CD4-positive, alpha-beta memory T cell (primary cell): ENCODE measurements around the gene PLEKHG2. TPM values are rescaled to one million over a fixed set of nuclear protein-coding genes. Genes with fewer than 3 reads are reported as not detected.
A peak's percentile ranks its signal among the peaks of the same experiment; 100 is the strongest.

Experiments used
- CTCF ChIA-PET: fragments of 350-600 bp; sonication (Branson Sonifier 250); formaldehyde crosslinking; loops from one replicate; lab custom pipeline; 2021; ENCODE audit warnings: inconsistent platforms; ENCODE audit not compliant: partially characterized antibody; lab: Charles Lee
- POLR2A ChIA-PET: fragments of 350-600 bp; sonication (Branson Sonifier 250); formaldehyde crosslinking; loops from one replicate; lab custom pipeline; 2021; ENCODE audit not compliant: partially characterized antibody; lab: Charles Lee
- DNase-seq, 5 donors: peaks; one replicate each; pipeline versions ENCODE4 v3.0.0 to v3.0.0-alpha.2; 2020 to 2022; ENCODE audit warnings: mixed read lengths in 1 of 5
- H3K27ac ChIP-seq: one replicate; pipeline ENCODE4 v1.7.0; 2013; ENCODE audit warnings: low read depth, low read length
- H3K27me3 ChIP-seq: 2 replicates; pipeline ENCODE4 v1.7.0; 2013; ENCODE audit warnings: mild to moderate bottlenecking, low read length, moderate library complexity; ENCODE audit not compliant: insufficient read depth
- H3K36me3 ChIP-seq: 2 replicates; pipeline ENCODE4 v1.7.0; 2013; ENCODE audit warnings: mild to moderate bottlenecking, low read length, moderate library complexity; ENCODE audit not compliant: insufficient read depth
- H3K4me1 ChIP-seq: 2 replicates; pipeline ENCODE4 v1.7.0; 2013; ENCODE audit warnings: mild to moderate bottlenecking, low read length, moderate library complexity; ENCODE audit not compliant: insufficient read depth
- H3K4me3 ChIP-seq, 2 donors: one replicate each; pipeline ENCODE4 v1.7.0; 2013; ENCODE audit warnings: low read length in 2 of 2, mild to moderate bottlenecking in 1 of 2
- H3K9me3 ChIP-seq, 2 donors: one replicate each; pipeline ENCODE4 v1.7.0; 2013; ENCODE audit warnings: low read length in 2 of 2, control low read depth in 1 of 2; ENCODE audit not compliant: control insufficient read depth in 1 of 2
- H3K27ac Mint-ChIP-seq, 7 donors: one replicate each; pipeline ENCODE4 v1.8.0; 2020 to 2021; ENCODE audit warnings: mixed read lengths in 7 of 7, mild to moderate bottlenecking in 6 of 7, inconsistent platforms in 3 of 7, moderate library complexity in 3 of 7
- H3K27me3 Mint-ChIP-seq, 2 donors: one replicate each; pipeline ENCODE4 v1.8.0; 2020 to 2021; ENCODE audit warnings: mixed read lengths in 2 of 2
- H3K36me3 Mint-ChIP-seq, 2 donors: one replicate each; pipeline ENCODE4 v1.8.0; 2020 to 2021; ENCODE audit warnings: mixed read lengths in 2 of 2, inconsistent platforms in 1 of 2, mild to moderate bottlenecking in 1 of 2
- H3K4me1 Mint-ChIP-seq, 4 donors: one replicate each; pipeline ENCODE4 v1.8.0; 2020 to 2021; ENCODE audit warnings: mixed read lengths in 4 of 4, mild to moderate bottlenecking in 1 of 4
- H3K4me3 Mint-ChIP-seq, 8 donors: one replicate each; pipeline ENCODE4 v1.8.0; 2020 to 2021; ENCODE audit warnings: mixed read lengths in 8 of 8, mild to moderate bottlenecking in 7 of 8, moderate library complexity in 6 of 8, inconsistent platforms in 3 of 8
- H3K9me3 Mint-ChIP-seq, 8 donors: one replicate each; pipeline ENCODE4 v1.8.0; 2020 to 2021; ENCODE audit warnings: mixed read lengths in 8 of 8, mild to moderate bottlenecking in 5 of 8, inconsistent platforms in 3 of 8, moderate library complexity in 1 of 8
- intact Hi-C: fragments of 100-400 bp; cut with micrococcal nuclease; formaldehyde crosslinking; loops from one replicate; pipeline ENCODE4 v1.15.1; 2023
- polyA plus RNA-seq, 2 donors: library from polyadenylated mRNA; unstranded; fragments of 300-500 nt; fragmentation: Illumina TruSeq; gene quantifications; one replicate each; pipeline ENCODE4 v1.2.3, GENCODE V29; 2021
- total RNA-seq, 2 experiments: library from RNA; stranded (reverse); gene quantifications; one replicate each; pipeline ENCODE4 v1.2.3, GENCODE V29; 2021

The PLEKHG2 gene
- total and polyA plus RNA-seq, 4 experiments from 2014 or later = 1.4 to 17.0 (median 8.6) TPM

- no peaks in the 10 kb centered on the region for H3K27me3 ChIP-seq
- Mint-ChIP-seq H3K4me1 (peaks cover 0 to 4% (median 0%) of the 10 kb centered on the region in 4 donors), H3K9me3 (no peaks in the 10 kb centered on the region), H3K27ac (peak overlapping the region in 1 of 7 donors; percentile 48), H3K27me3 (no peaks in the 10 kb centered on the region), H3K36me3 (peaks cover 11 to 24% of the 10 kb centered on the region in 2 donors), H3K4me3 (no peak overlapping the region)
- H3K36me3 ChIP-seq = peaks cover 15% of the 10 kb centered on the region
- H3K4me3 ChIP-seq = no peak overlapping the region
- ChIA-PET POLR2A (interaction anchor here (0.6 to 3.6 kb wide), 4 partner anchors 10 to 30 kb away, joined by 3 to 20 read pairs (median 4); partner anchors contain the start of genes MED29, PAF1 and RPS16), CTCF (no interaction called here)
- intact Hi-C loops = no loop called here
- H3K4me1 ChIP-seq = no peaks in the 10 kb centered on the region
- H3K27ac ChIP-seq = no peak overlapping the region
- no peaks in the 10 kb centered on the region for H3K9me3 ChIP-seq
- DNase-seq = no peak
Observed at GRCh38 chr19:39420769-39421168, 8.3 kb downstream of the PLEKHG2 start.

GRCh38 chr19:39422020-39422419 lies 9.6 kb downstream of the PLEKHG2 start:
- Mint-ChIP-seq H3K36me3 (peaks cover 11 to 25% of the 10 kb centered on the region in 2 donors), H3K27ac (peak overlapping the region in 1 of 7 donors; percentile 60), H3K9me3 (no peaks in the 10 kb centered on the region), H3K27me3 (no peaks in the 10 kb centered on the region), H3K4me3 (no peak overlapping the region), H3K4me1 (peaks cover 0 to 11% (median 0%) of the 10 kb centered on the region in 4 donors)
- intact Hi-C loops = no loop called here
- Histone ChIP-seq H3K36me3 (peaks cover 15% of the 10 kb centered on the region), H3K9me3 (no peaks in the 10 kb centered on the region), H3K4me1 (no peaks in the 10 kb centered on the region), H3K27me3 (no peaks in the 10 kb centered on the region), H3K27ac (no peak overlapping the region), H3K4me3 (no peak overlapping the region)
- POLR2A ChIA-PET = interaction anchor here (0.6 to 3.6 kb wide), 5 partner anchors 9 to 111 kb away, joined by 3 to 20 read pairs (median 6); partner anchors contain the start of genes EID2B, MED29, PAF1 and PLEKHG2
- no peak for DNase-seq
- CTCF ChIA-PET = interaction anchor here (2.2 kb wide), 1 partner anchor 13 kb away, joined by 4 read pairs; the partner anchor contains the start of gene RPS16

GRCh38 chr19:39423258-39424086 lies 11.0 kb downstream of the PLEKHG2 start:
- Mint-ChIP-seq H3K4me3 (no peak overlapping the region), H3K27ac (peak overlapping the region in 3 of 7 donors; percentile 50 to 67 (median 59)), H3K27me3 (no peaks in the 10 kb centered on the region), H3K9me3 (no peaks in the 10 kb centered on the region), H3K4me1 (peaks cover 0 to 9% (median 0%) of the 10 kb centered on the region in 4 donors), H3K36me3 (peaks cover 11 to 17% of the 10 kb centered on the region in 2 donors)
- Histone ChIP-seq H3K4me1 (no peaks in the 10 kb centered on the region), H3K4me3 (no peak overlapping the region), H3K9me3 (no peaks in the 10 kb centered on the region), H3K36me3 (peaks cover 15% of the 10 kb centered on the region), H3K27me3 (no peaks in the 10 kb centered on the region), H3K27ac (no peak overlapping the region)
- intact Hi-C loops = no loop called here
- no peak for DNase-seq
- ChIA-PET POLR2A (interaction anchor here (0.9 to 3.6 kb wide), 4 partner anchors 9 to 22 kb away, joined by 3 to 20 read pairs (median 7); partner anchors contain the start of genes RPS16 and SUPT5H), CTCF (interaction anchor here (0.6 to 2.2 kb wide), 2 partner anchors 12 to 39 kb away, joined by 4 read pairs; partner anchors contain the start of gene RPS16)

- CTCF ChIA-PET = no interaction called here
- no peaks in the 10 kb centered on the region for H3K9me3 Mint-ChIP-seq
- H3K27ac Mint-ChIP-seq = peak overlapping the region in 1 of 7 donors; percentile 35
- H3K4me1 Mint-ChIP-seq = peaks cover 0 to 9% (median 0%) of the 10 kb centered on the region in 4 donors
- H3K36me3 ChIP-seq = peaks cover 15% of the 10 kb centered on the region
- intact Hi-C loops = no loop called here
- peaks cover 11 to 14% of the 10 kb centered on the region in 2 donors for H3K36me3 Mint-ChIP-seq
- no peaks in the 10 kb centered on the region for H3K9me3 ChIP-seq
- H3K27ac ChIP-seq = no peak overlapping the region
- H3K4me1 ChIP-seq = no peaks in the 10 kb centered on the region
- H3K27me3 Mint-ChIP-seq = no peaks in the 10 kb centered on the region
- H3K4me3 ChIP-seq = no peak overlapping the region
- DNase-seq = no peak
- H3K4me3 Mint-ChIP-seq = no peak overlapping the region
- POLR2A ChIA-PET = interaction anchor here (0.9 to 2.6 kb wide), 4 partner anchors 8 to 31 kb away, joined by 3 to 10 read pairs (median 4); partner anchors contain the start of genes PLEKHG2 and RPS16
- no peaks in the 10 kb centered on the region for H3K27me3 ChIP-seq
Observed at GRCh38 chr19:39424934-39425333, 12.5 kb downstream of the PLEKHG2 start.

GRCh38 chr19:39425744-39426143 lies 13.3 kb downstream of the PLEKHG2 start:
- H3K36me3 Mint-ChIP-seq = peaks cover 11 to 19% of the 10 kb centered on the region in 2 donors
- peak overlapping the region in 3 of 7 donors; percentile 36 to 55 (median 52) for H3K27ac Mint-ChIP-seq
- H3K9me3 Mint-ChIP-seq = no peaks in the 10 kb centered on the region
- peaks cover 4 to 13% (median 5%) of the 10 kb centered on the region in 4 donors for H3K4me1 Mint-ChIP-seq
- H3K27me3 Mint-ChIP-seq = no peaks in the 10 kb centered on the region
- Histone ChIP-seq H3K9me3 (no peaks in the 10 kb centered on the region), H3K4me1 (peaks cover 6% of the 10 kb centered on the region), H3K4me3 (no peak overlapping the region), H3K27ac (no peak overlapping the region), H3K36me3 (peaks cover 15% of the 10 kb centered on the region), H3K27me3 (no peaks in the 10 kb centered on the region)
- no peak overlapping the region for H3K4me3 Mint-ChIP-seq
- intact Hi-C loops = no loop called here
- no peak for DNase-seq
- ChIA-PET CTCF (interaction anchor here (1.3 kb wide), 1 partner anchor 10 kb away, joined by 3 read pairs; the partner anchor contains the start of gene RPS16), POLR2A (interaction anchor here (2.4 kb wide), 1 partner anchor 10 kb away, joined by 13 read pairs; the partner anchor contains the start of gene RPS16)

GRCh38 chr19:39426170-39426569 lies 13.7 kb downstream of the PLEKHG2 start:
- H3K4me3 ChIP-seq = no peak overlapping the region
- peak overlapping the region in 4 of 7 donors; percentile 3 to 63 (median 26) for H3K27ac Mint-ChIP-seq
- H3K27ac ChIP-seq = no peak overlapping the region
- H3K4me1 Mint-ChIP-seq = peaks cover 6 to 15% (median 10%) of the 10 kb centered on the region in 4 donors
- H3K36me3 ChIP-seq = peaks cover 15% of the 10 kb centered on the region
- peaks cover 10% of the 10 kb centered on the region for H3K4me1 ChIP-seq
- ChIA-PET CTCF (interaction anchor here (1.1 to 1.3 kb wide), 2 partner anchors 10 to 28 kb away, joined by 3 to 5 read pairs; partner anchors contain the start of gene RPS16), POLR2A (interaction anchor here (2.4 kb wide), 1 partner anchor 10 kb away, joined by 13 read pairs; the partner anchor contains the start of gene RPS16)
- H3K27me3 ChIP-seq = no peaks in the 10 kb centered on the region
- H3K36me3 Mint-ChIP-seq = peaks cover 11 to 23% of the 10 kb centered on the region in 2 donors
- H3K27me3 Mint-ChIP-seq = no peaks in the 10 kb centered on the region
- intact Hi-C loops = no loop called here
- no peaks in the 10 kb centered on the region for H3K9me3 ChIP-seq
- H3K9me3 Mint-ChIP-seq = no peaks in the 10 kb centered on the region
- DNase-seq = no peak
- H3K4me3 Mint-ChIP-seq = no peak overlapping the region
